Measurements from ENCODE around the gene EPAS1.

EPAS1 gene

GRCh38 chr2:46303233-46303632, 6.0 kb downstream of the EPAS1 start:
- DNase-seq: no peak

GRCh38 chr2:46303822-46304221, 6.6 kb downstream of the EPAS1 start:
- no peak for DNase-seq

GRCh38 chr2:46304635-46305034, 7.4 kb downstream of the EPAS1 start:
- DNase-seq: no peak

GRCh38 chr2:46305187-46305586, 8.0 kb downstream of the EPAS1 start:
- no peak for DNase-seq

DNA sequence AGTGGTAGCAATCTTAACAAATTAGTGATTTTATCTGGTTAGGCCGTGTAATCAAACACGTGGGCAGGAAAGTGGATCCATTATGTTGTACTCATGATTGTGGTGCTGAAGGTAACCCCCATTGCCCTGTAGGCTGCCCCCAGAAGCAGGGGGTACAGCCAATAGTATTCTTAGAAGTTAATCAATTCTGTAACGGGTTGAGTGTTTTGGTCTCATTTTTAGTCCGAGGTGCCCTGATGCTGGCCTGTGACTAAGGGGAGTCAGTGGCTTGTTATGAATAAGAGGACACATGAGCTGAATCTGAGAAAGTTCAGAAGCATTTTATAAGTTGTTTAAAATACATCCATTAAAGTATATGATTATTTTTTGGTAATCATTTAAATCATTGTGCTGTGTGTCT, 8.6 kb downstream of the EPAS1 start:
- DNase-seq: peak; percentile 29 to 31

DNA sequence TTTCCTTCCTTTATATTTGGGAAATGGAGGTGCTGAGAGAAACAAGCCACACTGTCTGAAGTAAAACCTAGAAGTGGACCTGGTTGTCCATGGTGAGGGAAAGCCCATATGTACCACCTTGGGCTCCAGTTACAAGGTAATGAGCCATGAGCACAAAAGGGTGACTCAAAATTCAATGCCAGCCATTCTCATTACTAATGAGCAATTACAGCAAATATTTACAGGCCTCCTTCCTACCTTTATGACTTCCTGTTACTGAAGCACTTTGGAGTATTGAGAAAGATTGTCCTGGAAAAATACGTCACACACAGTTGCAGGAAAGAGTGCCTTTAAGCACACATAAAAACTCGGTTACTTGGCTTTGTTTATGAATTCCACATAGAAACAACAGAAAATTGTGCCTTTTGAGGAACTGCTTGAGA, 9.1 kb downstream of the EPAS1 start:
- no peak for DNase-seq

GRCh38 chr2:46306988-46307655, 9.9 kb downstream of the EPAS1 start:
- no peak for DNase-seq

DNA sequence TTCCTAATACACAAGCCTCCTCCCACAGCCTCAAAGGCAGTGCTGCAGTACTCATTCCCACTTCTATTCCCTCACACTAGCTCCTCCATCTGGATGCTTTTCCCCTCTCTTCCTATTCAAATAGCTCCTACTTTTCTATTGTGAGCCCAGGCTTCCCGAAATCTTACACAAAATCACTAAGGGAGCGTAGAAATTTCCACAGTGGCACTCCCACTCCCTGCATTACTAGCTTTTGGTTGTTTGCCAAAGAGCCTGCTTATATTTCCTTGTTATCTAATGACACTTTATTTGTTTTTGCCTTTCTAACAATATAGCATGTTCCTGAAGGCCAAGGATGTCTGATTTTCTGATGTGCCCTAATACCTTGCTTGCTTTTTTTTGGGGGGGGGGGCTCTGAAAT, 10.9 kb downstream of the EPAS1 start:
- no peak for DNase-seq

DNA sequence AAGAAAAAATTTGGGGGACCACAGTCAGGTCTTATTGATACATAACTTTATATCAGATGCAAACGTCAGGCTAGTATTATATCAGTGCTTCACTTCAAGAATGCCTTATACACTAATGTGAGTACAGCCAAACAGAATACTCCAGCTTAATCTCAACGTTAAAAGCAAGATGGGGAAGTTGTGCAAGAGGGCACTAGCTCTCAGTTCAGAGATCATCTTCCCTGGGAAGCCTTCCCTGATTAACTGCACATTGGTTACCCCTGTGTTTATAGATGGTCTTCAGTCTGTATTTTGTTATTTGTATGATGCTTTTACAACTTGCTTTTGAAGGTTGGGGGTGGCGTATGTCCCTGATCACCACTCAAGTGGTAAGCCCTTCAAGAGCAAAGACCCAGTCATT, 11.4 kb downstream of the EPAS1 start:
- DNase-seq: no peak

DNA sequence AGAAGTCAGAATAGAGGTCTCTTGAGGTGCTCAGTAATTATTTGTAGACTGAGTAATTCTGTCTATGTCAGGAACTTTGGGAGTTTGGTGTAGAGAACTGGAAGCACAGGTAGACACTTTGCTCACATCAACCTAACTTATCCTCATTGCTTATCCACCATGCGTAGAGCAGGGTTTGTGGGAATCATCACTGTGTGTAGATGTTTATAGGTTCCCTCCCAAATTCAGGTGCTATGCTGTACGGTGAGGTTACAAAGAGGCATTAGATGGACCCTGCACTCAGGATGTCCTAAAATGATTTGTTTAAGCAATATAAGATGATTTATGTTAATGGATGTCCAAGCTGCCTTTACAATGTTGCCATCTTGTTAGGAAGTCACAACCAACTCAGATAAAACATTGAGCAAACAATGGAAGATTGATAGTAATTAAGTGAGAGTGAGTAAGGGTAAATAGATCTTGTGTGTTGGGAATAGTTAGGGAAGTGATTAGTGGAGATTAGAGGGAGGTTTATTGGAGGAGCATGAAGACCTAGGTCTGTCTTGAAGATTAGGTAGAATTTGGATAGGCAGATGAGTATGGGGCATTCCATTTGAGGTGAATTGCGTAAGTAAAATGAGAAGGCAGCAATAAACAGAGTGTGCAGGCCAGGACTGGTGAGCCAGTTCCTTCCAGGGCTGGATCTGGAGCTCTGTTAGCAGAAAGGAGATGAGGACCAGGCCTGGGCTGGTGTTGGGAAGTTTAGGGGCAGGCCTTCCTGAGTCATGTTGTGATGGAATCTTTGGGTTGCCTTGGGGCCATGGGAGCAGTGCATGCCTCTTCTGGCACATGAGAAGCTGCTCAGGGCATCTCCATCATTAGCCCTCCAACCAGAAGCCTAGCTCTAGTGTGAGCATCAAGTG, 12.1 kb downstream of the EPAS1 start:
- no peak for DNase-seq

DNA sequence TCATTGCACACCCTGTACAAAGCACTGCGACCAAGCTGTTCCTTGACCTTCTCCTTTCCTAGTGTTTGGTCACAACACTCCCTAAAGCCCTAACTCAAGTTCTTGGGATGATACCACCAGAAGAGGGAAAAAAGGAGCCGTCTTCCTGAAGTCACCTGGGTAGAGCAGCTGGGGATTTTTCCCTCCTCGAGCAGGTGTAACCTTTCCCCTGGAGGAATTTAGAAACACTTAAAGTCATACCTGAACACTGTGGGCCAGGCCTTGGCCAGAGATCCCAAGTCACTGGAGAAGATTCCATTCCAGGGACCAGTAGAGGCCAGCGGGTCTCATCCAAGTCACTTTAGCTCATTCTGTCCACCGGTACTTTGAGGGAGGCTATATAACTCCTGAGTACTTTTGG, 13.2 kb downstream of the EPAS1 start:
- DNase-seq: no peak

DNA sequence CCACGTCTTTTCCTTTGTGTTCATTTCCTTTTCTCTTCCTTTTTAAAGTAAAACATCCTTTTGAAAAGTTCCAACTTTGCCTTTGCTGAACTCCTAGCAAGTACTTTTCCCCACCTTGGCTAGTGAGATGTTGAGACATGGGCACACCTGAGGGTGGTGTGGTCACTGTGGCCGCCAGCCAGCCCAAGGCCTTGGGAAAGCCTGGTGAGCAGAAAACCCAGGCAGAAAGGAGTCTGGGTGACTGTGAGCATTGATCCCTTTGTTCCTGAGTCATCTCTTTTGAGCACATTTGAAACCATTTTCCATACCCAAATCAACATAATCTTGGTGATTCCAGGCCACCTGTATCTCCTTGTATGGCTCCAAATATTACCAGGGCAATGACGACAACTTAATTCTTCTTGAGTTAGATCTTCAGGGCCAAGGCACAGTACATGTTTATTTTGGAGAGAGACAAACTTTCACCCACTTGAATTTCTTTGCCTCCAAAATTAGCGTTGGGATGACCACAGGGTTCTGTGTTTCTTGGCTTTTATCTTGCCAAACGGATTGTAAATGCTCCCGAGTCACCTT, 14.5 kb downstream of the EPAS1 start:
- DNase-seq: no peak

GRCh38 chr2:46313063-46313462, 15.9 kb downstream of the EPAS1 start:
- no peak for DNase-seq

DNA sequence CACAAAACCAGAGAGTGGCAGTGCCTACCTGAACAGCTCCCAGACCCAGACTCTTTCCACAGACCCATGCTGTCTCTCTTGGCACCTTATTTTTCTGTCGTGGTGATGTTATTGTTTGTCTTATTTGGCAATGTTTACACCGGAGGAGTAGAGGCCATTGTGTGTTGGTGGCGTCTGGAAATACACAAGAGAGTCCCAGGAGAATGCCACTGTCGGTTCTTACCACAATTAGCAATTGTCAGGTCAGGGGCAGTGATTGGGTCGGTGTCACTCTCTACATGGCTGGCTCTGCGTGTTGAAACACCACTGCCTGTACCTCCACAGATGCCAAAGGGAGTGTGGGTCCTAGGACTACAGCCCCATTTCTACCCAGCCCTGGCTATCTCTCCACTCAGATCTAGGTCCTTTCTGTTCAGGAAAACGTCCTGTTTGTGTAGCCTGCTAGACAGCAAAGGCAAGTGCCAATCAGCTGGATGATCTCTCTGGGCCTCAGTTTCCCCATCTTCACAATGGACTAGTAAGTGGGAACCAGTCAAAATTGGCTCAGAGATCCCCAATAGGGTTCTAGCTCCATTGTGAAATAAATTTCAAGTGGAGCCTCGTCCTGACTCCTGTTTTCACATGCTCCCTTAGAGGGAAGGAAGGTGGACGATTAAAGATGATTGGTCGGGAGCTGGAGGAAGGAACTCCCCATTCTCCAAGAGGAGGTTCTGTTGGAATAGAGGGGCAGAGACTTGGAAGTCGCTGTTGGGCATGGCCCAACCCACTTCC, 17.0 kb downstream of the EPAS1 start:
- DNase-seq: no peak

DNA sequence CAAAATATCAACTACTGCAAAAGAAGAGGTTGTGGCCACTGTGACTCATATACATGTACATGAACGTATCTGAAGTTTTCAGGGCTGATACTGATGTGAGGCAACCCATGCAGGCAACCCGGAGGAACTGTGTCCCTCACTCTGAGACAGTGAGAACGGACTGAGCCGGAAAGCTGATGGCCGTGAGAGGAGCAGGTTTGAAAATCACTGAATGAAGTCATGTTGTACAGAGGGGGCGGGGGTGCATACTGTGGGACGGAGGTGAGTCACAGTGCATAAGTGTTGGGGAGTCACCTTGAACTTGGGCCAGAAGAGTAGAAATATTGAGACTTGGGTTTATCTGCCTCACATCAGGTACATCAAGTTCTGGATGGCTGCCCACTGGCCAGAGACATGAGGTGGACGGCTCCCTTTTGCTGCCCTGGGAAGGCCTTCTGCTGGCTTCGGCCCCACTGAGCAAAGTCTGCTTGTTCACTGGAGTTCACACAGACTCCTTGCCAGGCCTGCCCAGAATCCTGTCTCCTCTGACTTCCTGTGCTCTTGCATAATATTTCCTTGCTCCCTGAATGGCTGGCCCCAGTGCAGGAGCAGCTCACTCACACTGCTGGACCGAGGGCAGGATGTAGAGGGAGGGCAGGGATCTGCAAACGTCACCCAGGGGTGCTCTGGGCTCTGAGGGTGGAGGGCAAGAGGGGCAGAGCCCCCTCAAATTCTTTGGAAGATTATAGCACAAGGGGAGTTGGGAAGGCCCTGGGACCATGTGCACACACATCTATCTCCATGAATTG, 18.1 kb downstream of the EPAS1 start:
- DNase-seq: peak; percentile 43 to 58

- no peak for DNase-seq
These were observed 19.9 kb downstream of the EPAS1 start for GRCh38 chr2:46317094-46317486.

GRCh38 chr2:46318579-46319460, 21.6 kb downstream of the EPAS1 start:
- no peak for DNase-seq

DNA sequence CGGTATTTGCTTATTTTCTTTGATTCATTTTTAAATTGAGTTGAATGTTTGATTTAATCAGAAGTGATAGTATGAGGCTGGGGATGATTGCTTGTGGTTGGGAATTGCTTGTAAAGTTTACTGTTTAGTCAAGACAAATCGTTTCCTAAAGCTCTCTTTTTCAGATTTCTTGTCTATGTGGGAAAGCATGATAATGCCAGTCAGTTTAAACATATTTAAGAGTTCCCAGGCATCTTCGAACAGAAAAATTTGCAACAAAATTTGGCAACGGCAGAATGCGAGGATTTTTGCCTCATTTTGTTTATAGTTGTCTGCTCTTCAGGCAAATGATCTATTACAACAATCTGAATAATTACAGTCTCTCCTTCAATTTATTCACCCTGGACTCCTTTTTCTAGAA, 22.5 kb downstream of the EPAS1 start:
- no peak for DNase-seq

GRCh38 chr2:46320141-46320567, 22.9 kb downstream of the EPAS1 start:
- no peak for DNase-seq

- DNase-seq: no peak
These were observed 26.5 kb downstream of the EPAS1 start for GRCh38 chr2:46323730-46324129.
